Endothelial cell of umbilical vein (primary cell): ENCODE measurements around the gene GLYATL1. TPM values are rescaled to one million over a fixed set of nuclear protein-coding genes. Genes with fewer than 3 reads are reported as not detected.

Source experiments
- BruUV-seq: library from RNA; stranded (reverse); fragments of 400-500 nt; replicated peaks from 2 replicates; lab custom pipeline; 2021; lab: Mats Ljungman, UMichigan
- CTCF ChIA-PET: fragments of 300-600, 350-600 bp; sonication (Branson Sonifier 250); formaldehyde crosslinking; loops from one replicate; lab custom pipeline; 2021; ENCODE audit warnings: antibody characterized with exemption, inconsistent platforms; lab: Charles Lee
- POLR2A ChIA-PET: fragments of 300-600, 350-600 bp; sonication (Branson Sonifier 250); formaldehyde crosslinking; loops from one replicate; lab custom pipeline; 2021; ENCODE audit warnings: antibody characterized with exemption, inconsistent platforms; lab: Charles Lee
- DNase-seq: peaks from one replicate; pipeline ENCODE4 v3.0.0-alpha.2; 2011; ENCODE audit warnings: low read depth, low spot score
- FAIRE-seq: peaks from 2 replicates; lab custom pipeline; 2011; peaks lifted over from hg19 to GRCh38; lab: Jason Lieb, UNC
- H2AFZ ChIP-seq: 2 replicates; pipeline ENCODE4 v1.6.0; 2012; ENCODE audit warnings: low read depth, low read length, control low read depth, inconsistent platforms
- H3K27ac ChIP-seq: 2 replicates; pipeline ENCODE4 v1.5.1; 2011; ENCODE audit warnings: low read depth, mild to moderate bottlenecking, control low read depth, low read length, moderate library complexity; ENCODE audit not compliant: insufficient read depth
- H3K27me3 ChIP-seq, 2 experiments: 2 replicates each; pipeline versions ENCODE4 v1.6.0 to v1.6.1; 2011; ENCODE audit warnings: low read length in 2 of 2, mixed read lengths in 1 of 2; ENCODE audit not compliant: control insufficient read depth in 2 of 2, insufficient read depth in 2 of 2
- H3K36me3 ChIP-seq, 2 experiments: 2 replicates in 1 of 2; 3 replicates in 1 of 2; pipeline ENCODE4 v1.5.1; 2011; ENCODE audit warnings: low read length in 2 of 2, mild to moderate bottlenecking in 1 of 2, moderate library complexity in 1 of 2; ENCODE audit not compliant: control insufficient read depth in 2 of 2, insufficient read depth in 2 of 2; ENCODE audit errors: extremely low read depth in 1 of 2
- H3K4me1 ChIP-seq: 3 replicates; pipeline ENCODE4 v1.5.1; 2011; ENCODE audit warnings: mild to moderate bottlenecking, low read length; ENCODE audit not compliant: control insufficient read depth, insufficient read depth; ENCODE audit errors: extremely low read depth
- H3K4me2 ChIP-seq: 2 replicates; pipeline ENCODE4 v1.6.1; 2011; ENCODE audit warnings: low read length, control low read depth, mixed read lengths; ENCODE audit not compliant: insufficient read depth
- H3K4me3 ChIP-seq, 3 experiments: fragments of 200-600 bp in 1 of 3; sonication (generic), shearing (Covaris generic) in 1 of 3; replicated peaks in 1 of 3; 2 replicates each; pipeline ENCODE4 v1.5.1; 2011 to 2016; ENCODE audit warnings: control low read depth in 3 of 3, low read length in 3 of 3, mild to moderate bottlenecking in 2 of 3, inconsistent platforms in 1 of 3, low read depth in 1 of 3, moderate library complexity in 1 of 3; ENCODE audit not compliant: insufficient read depth in 1 of 3
- H3K79me2 ChIP-seq: 2 replicates; pipeline ENCODE4 v1.6.0; 2012; ENCODE audit warnings: low read length, inconsistent platforms; ENCODE audit not compliant: control insufficient read depth, insufficient read depth
- H3K9ac ChIP-seq: replicated peaks from 2 replicates; pipeline ENCODE3; 2011; ENCODE audit warnings: low read length, control low read depth; ENCODE audit not compliant: insufficient read depth; ENCODE audit errors: extremely low read depth
- H3K9me1 ChIP-seq: replicated peaks from 3 replicates; pipeline ENCODE4 v1.6.0; 2011; ENCODE audit warnings: mild to moderate bottlenecking, low read length; ENCODE audit not compliant: control insufficient read depth, insufficient read depth; ENCODE audit errors: extremely low read depth
- H3K9me3 ChIP-seq: replicated peaks from 2 replicates; pipeline ENCODE4 v1.5.1; 2012; ENCODE audit warnings: low read length, inconsistent platforms; ENCODE audit not compliant: control insufficient read depth, insufficient read depth
- H4K20me1 ChIP-seq: replicated peaks from 2 replicates; pipeline ENCODE3; 2011; ENCODE audit warnings: mild to moderate bottlenecking, low read length; ENCODE audit not compliant: control insufficient read depth, insufficient read depth; ENCODE audit errors: extremely low read depth
- CTCF ChIP-seq, 2 donors: IDR thresholded peaks; 1 replicate in 1 of 2; 2 replicates in 1 of 2; pipeline ENCODE4 v1.5.1; 2011; ENCODE audit warnings: low read length in 2 of 2, mild to moderate bottlenecking in 2 of 2, moderate library complexity in 2 of 2, control low read depth in 1 of 2, inconsistent platforms in 1 of 2, low read depth in 1 of 2; ENCODE audit not compliant: insufficient read depth in 1 of 2; ENCODE audit errors: extremely low read depth in 1 of 2
- EZH2 ChIP-seq: IDR thresholded peaks from 2 replicates; pipeline ENCODE4 v1.6.1; 2012; ENCODE audit warnings: borderline replicate concordance, low read depth, mild to moderate bottlenecking, moderate library complexity, low read length, inconsistent platforms; ENCODE audit not compliant: severe bottlenecking
- FOS ChIP-seq: IDR thresholded peaks from 2 replicates; pipeline ENCODE4 v1.6.1; 2011; ENCODE audit warnings: mild to moderate bottlenecking, low read length, moderate library complexity, borderline replicate concordance; ENCODE audit not compliant: insufficient read depth
- GATA2 ChIP-seq: IDR thresholded peaks from 2 replicates; pipeline ENCODE4 v1.7.0; 2011; ENCODE audit warnings: low read depth, mild to moderate bottlenecking, moderate library complexity, mixed read lengths, low read length; ENCODE audit not compliant: insufficient read length, insufficient read depth
- JUN ChIP-seq: IDR thresholded peaks from 2 replicates; pipeline ENCODE4 v1.6.1; 2011; ENCODE audit warnings: borderline replicate concordance, low read depth; ENCODE audit not compliant: insufficient read length, insufficient read depth
- MAX ChIP-seq: IDR thresholded peaks from 2 replicates; pipeline ENCODE4 v1.6.1; 2011; ENCODE audit not compliant: insufficient read depth, insufficient read length
- MYC ChIP-seq: IDR thresholded peaks from one replicate; pipeline ENCODE4 v1.6.1; 2011; ENCODE audit warnings: mild to moderate bottlenecking, low read depth, low read length
- POLR2A ChIP-seq: IDR thresholded peaks from 2 replicates; pipeline ENCODE4 v1.6.1; 2012; ENCODE audit warnings: low read depth, mild to moderate bottlenecking, control low read depth, low read length
- POLR2AphosphoS5 ChIP-seq: IDR thresholded peaks from 2 replicates; pipeline ENCODE4 v1.6.1; 2012; ENCODE audit warnings: low read depth, mild to moderate bottlenecking, control low read depth, low read length, moderate library complexity; ENCODE audit not compliant: insufficient read depth
- dilution Hi-C: fragments of 300-500 bp; cut with MboI; formaldehyde crosslinking; loops from one replicate; pipeline ENCODE4 v1.15.0; 2019; ENCODE audit warnings: low sequenced_read_pairs; ENCODE audit not compliant: extremely low pct_ligation_motif_present
- intact Hi-C: fragments of 100-400 bp; cut with micrococcal nuclease; formaldehyde crosslinking; loops from one replicate; pipeline ENCODE4 v1.10.0; 2022
- polyA plus RNA-seq, 4 experiments: library from polyadenylated mRNA; depleted of rRNA in 3 of 4; stranded (reverse) in 3 of 4; unstranded in 1 of 4; fragments of >200 nt; gene quantifications; 2 replicates each; pipeline versions ENCODE4 v1.2.1 to v1.2.3, GENCODE V29; 2011 to 2012; ENCODE audit warnings: missing spikeins in 1 of 4
- total RNA-seq: library from RNA; stranded (reverse); gene quantifications from 2 replicates; pipeline ENCODE4 v1.2.3, GENCODE V29; 2021

The GLYATL1 gene
- total and polyA plus RNA-seq, 2 donors (not counting 3 experiments of a cell fraction or from before 2014, with no cell fraction given): not detected

GRCh38 chr11:58945663-58946062, 6.4 kb downstream of the GLYATL1 start:
- no peak for TF ChIP-seq FOS
- TF ChIP-seq GATA2: no peak
- no peak for TF ChIP-seq MYC
- TF ChIP-seq POLR2A: no peak
- TF ChIP-seq MAX: no peak
- no peak for TF ChIP-seq JUN
- TF ChIP-seq CTCF (IDR thresholded peaks at IDR 0.05; ENCODE audit: extremely low read depth in 1 of 2, insufficient read depth in 1 of 2, low read depth in 1 of 2, low read length in 2 of 2): no peak
- TF ChIP-seq EZH2: no peak
- TF ChIP-seq POLR2AphosphoS5: no peak
- Histone ChIP-seq H3K4me1 (no peaks in the 10 kb centered on the region), H4K20me1 (no peaks in the 10 kb centered on the region), H3K27me3 (no peaks in the 10 kb centered on the region), H3K79me2 (no peaks in the 10 kb centered on the region), H3K4me2 (no peak overlapping the region), H2AFZ (no peak overlapping the region), H3K9me3 (no peaks in the 10 kb centered on the region), H3K36me3 (no peaks in the 10 kb centered on the region), H3K4me3 (no peak overlapping the region), H3K9me1 (no peaks in the 10 kb centered on the region), H3K9ac (no peak overlapping the region), H3K27ac (no peak overlapping the region)
- DNase-seq: no peak
- FAIRE-seq: no peak
- intact Hi-C loops (no loop called here), dilution Hi-C loops (no loop called here)
- CTCF ChIA-PET: no interaction called here
- no TSS peak for BruUV-seq
- POLR2A ChIA-PET: no interaction called here
